ENCODE results near the gene MUC20.
"Not testable (repeated sequence)": the region's sequence is repeated elsewhere in the genome, so short reads cannot be mapped to it uniquely, and the experiment has no call there.

The MUC20 gene

DNA sequence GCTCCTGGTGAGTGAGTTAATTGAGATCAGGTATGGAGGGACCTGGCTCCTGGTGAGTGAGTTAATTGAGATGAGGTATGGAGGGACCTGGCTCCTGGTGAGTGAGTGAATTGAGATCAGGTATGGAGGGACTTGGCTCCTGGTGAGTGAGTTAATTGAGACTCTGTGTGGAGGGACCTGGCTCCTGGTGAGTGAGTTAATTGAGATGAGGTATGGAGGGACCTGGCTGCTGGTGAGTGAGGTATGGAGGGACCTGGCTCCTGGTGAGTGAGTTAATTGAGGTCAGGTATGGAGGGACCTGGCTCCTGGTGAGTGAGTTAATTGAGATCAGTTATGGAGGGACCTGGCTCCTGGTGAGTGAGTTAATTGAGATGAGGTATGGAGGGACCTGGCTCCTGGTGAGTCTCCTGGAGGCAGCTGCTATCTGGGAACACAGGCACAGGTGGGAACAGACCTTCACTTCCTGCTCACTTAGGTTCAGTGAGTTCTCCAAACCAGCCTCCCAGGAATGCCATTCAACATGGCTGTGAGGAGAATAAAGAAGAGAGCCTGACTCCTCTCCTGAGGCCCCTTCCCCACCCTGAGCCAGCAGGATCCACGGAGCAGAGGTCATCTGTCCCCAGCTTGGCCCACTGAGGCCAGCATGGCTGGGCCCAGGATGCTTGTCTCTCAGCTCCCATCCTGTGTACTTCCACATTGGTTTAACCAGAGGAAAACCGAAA, 9.5 kb upstream of the MUC20 start:
- not testable (repeated sequence) for DNase-seq

DNA sequence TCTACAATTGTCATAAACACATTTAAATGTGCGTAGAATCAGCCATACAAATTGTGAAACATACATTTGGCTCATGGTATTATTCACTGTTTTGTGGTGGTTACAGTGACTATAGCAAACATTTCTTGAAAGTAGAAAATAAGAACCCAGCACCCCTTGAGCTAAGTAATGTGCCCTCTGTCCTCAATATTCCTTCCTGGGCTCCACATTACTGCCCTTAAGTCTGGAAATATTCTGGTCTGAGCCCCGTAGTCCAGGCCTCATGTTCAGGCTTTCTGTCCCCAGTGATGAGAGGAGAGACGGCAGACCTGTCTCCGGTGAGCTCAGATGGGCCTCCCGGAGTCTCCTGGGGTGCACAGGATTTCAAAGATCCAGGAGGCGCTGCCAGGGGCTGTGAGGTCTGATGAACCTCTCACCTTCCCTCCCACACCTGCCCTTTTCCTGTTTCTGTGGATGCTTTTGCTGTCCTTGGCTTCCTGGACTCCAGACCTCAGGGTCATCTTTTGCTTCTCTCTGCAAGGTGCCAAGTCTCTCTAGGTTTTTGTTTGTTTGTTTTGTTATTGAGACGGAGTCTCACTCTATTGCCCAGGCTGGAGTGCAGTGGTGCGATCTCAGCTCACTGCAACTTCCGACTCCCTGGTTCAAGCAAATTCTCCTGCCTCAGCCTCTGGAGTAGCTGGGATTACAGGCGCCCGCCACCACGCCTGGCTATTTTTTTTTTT, 8.8 kb upstream of the MUC20 start:
- no peak for DNase-seq

DNA sequence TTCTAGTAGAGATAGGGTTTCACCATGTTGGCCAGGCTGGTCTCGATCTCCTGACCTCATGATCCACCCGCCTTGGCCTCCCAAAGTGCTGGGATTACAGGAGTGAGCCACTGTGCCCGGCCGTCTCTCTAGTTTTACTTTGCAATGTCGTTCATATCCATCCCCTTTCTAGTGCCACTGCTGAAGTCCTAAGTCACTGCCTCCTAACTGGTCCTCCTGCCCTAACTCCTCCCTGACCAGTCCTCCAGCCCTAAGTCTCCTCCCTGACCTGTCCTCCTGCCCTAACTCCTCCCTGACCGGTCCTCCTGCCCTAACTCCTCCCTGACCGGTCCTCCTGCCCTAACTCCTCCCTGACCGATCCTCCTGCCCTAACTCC, 8.3 kb upstream of the MUC20 start:
- not testable (repeated sequence) for DNase-seq

DNA sequence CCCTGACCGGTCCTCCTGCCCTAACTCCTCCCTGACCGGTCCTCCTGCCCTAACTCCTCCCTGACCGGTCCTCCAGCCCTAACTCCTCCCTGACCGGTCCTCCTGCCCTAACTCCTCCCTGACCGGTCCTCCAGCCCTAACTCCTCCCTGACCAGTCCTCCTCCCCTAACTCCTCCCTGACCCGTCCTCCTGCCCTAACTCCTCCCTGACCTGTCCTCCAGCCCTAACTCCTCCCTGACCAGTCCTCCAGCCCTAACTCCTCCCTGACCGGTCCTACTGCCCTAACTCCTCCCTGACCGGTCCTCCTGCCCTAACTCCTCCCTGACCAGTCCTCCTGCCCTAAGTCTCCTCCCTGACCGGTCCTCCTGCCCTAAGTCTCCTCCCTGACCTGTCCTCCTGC, 7.6 kb upstream of the MUC20 start:
- DNase-seq = not testable (repeated sequence)

DNA sequence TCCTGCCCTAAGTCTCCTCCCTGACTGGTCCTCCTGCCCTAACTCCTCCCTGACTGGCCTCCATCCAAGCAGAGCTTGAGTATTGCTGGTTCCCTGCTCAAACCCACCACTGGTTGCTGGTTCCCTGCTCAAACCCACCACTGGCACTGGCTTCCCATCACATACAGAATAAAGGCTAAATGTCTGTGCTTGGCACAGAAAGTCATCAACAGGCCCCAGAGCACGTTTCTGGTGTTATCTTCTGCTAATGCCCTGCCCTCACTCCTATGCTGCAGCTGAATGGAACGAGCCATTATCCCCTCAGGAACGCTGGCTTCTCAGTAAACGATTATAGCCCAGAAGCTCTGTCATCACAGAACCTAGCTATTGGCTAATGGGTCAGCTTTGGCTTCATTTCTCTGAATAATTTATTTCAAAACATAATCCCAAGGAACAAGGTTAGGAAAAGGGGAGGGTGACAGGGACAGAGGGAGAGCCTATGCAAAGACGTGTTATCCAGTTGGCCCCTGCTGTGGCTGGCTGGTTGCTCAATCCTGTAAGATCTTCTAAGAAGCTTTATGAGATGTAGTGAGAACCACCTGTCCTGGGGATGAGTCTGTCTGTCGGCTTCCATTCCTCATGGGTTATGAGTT, 6.3 kb upstream of the MUC20 start:
- no peak for DNase-seq

DNA sequence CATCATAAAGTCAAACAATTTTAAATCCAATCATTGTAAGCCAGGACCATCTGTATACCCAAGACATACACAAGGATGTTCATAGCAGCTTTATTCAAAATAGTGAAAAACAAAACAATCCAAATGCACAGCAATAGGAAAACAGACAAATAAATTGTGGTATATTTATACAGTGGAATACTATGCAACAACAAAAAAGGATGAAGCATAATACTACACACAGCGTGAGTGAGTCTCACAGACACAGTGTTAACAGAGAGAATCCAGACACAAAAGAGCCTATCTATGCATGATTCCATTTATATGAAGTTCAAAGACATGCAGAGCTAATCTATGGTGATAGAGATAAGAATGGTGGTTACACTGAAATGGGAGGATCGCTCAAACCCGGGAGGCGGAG, 5.6 kb upstream of the MUC20 start:
- no peak for DNase-seq

- DNase-seq = no peak
Measured at GRCh38 chr3:195715583-195716266, 5.1 kb upstream of the MUC20 start.

DNA sequence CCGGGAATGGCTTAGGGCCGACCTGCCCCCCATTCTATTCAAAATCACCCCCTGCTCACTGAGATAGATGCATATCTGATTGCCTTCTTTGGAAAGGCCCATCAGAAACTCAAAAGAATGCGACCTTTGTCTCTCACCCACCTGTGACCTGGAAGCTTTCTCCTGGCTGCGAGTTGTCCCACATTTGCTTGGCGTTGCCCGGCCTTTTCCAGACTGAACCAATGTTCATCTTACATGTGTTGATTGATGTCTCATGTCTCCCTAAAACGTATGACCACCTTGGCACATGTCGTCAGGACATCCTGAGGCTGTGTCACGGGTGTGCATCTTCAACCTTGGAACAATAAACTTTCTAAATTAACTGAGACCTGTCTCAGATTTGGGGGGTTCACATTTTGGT, 3.4 kb upstream of the MUC20 start:
- no peak for DNase-seq

GRCh38 chr3:195717852-195718476, 2.8 kb upstream of the MUC20 start:
- no peak for DNase-seq

- no peak for DNase-seq
Measured at GRCh38 chr3:195718477-195718984, 2.2 kb upstream of the MUC20 start.

DNA sequence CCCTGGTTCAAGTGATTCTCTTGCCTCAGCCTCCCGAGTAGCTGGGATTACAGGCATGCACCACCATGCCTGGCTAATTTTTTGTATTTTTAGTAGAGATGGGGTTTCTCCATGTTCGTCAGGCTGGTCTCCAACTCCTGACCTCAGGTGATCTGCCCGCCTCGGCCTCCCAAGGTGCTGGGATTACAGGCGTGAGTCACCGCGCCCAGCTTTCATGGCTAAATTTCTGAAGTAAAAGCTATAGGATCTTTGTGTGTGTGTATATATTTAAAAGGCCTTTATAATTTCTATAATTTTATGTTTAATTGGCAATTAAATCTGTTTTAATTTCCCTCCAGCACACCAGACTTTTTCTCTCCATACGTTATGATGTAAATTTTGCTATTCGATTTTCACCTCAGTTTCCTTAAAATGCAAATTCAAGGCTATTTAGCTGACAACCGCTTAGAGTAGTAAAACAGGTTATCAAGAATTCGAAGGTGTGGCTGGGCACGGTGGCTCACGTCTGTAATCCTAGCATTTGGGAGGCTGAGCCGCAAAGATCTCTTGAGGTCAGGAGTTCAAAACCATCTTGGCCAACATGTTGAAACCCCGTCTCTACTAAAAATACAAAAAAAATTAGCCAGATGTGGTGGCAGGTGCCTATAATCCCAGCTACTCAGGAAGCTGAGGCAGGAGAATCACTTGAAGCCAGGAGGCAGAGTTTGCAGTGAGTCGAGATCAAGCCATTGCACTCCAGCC, 1.1 kb upstream of the MUC20 start:
- not testable (repeated sequence) for DNase-seq

- not testable (repeated sequence) for DNase-seq
Measured at GRCh38 chr3:195722139-195722995, 1.6 kb downstream of the MUC20 start.

GRCh38 chr3:195722996-195723345, 2.2 kb downstream of the MUC20 start:
- DNase-seq = not testable (repeated sequence)

DNA sequence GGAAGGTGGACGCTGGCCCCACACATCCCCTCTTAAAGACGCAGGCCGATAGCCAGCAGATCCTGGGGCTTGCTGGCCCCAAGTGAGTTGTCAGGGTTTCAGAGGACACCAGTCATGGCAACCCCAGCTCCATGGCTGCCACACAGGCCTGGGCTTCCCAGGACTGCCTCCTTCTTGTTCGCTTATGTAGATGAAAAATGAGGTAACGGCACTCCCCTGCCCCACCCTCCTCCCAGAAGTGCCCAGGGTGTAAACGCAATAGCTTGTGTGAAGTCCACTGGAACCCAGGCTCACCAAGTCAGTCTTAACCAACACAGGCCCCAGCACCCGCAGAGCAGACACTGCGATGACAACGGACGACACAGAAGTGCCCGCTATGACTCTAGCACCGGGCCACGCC, 3.6 kb downstream of the MUC20 start:
- DNase-seq = not testable (repeated sequence)

GRCh38 chr3:195725916-195726740, 5.3 kb downstream of the MUC20 start:
- not testable (repeated sequence) for DNase-seq

GRCh38 chr3:195727606-195728195, 6.9 kb downstream of the MUC20 start:
- DNase-seq = no peak

DNA sequence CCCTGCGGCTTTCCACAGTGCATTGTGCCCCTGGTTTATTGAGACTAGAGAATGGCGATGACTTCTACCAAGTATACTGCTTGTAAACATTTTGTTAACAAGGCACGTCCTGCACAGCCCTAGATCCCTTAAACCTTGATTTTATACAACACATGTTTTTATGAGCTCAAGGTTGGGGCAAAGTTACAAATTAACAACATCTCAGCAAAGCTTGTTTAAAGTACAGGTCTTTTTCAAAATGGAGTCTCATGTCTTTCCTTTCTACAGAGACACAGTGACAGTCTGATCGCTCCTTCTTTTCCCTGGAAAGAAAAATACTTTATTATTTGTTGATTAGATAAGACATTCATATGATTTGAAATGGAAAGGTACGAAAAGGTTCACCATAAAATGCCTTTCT, 8.0 kb downstream of the MUC20 start:
- DNase-seq = not testable (repeated sequence)

GRCh38 chr3:195729476-195730251, 8.9 kb downstream of the MUC20 start:
- DNase-seq = no peak

DNA sequence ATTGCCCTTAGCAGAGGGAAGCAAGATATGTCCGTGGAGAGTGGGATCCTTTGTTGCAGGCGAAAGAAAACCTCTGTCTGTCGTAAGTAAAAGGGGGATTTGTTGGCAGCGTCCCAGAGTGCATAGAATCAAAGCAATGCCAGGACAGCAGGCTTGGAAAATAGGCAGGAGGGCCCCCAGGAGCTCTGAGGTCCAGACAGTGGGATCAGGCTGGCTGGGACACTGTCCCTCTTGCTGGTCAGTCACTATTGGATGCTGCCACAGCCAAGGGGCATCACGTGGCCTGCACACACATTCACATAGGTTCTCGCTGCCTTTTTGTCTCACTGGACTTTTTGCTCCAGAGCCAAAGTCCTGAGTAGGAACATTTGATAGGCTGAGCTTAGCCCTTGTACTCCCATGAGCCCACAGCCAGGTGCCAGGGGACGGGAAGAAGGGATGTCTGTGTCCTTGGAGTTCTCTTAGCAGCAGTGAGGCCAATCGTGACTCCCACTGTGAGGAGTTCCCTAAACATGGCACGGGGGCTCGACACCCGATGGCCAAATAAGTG, 10.7 kb downstream of the MUC20 start:
- no peak for DNase-seq

All from CD4-positive, alpha-beta T cell treated with Interleukin-17A for 1 hour (primary cell).